Measurements from ENCODE around the gene PLCH1. TPM values are rescaled to one million over a fixed set of nuclear protein-coding genes. Genes with fewer than 3 reads are reported as not detected.

Gene PLCH1
- total RNA-seq, 1 donor from 2014 or later: 0.25 TPM

DNA sequence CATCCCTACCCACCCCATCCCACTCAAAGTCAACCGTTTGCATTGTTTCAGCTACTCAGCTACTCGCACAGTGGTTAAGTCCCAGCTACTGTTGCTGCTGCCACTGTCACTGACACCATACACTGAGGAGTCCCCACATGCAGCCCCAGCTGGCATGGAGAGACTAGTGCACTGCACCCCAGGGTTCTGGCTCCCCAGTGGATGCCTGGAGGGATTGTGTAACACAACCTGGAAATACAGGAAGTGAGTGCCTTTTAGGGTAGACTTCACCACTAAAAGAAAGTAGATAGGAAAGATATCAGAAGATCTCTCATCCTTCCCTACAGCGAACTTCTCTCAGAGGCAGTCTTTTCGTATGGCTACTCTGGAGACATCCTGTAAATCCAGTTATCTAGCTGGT is 282.2 kb downstream of the PLCH1 start:
- no peaks in the 10 kb centered on the region for H3K9me3 ChIP-seq
- H3K4me1 ChIP-seq: no peaks in the 10 kb centered on the region
- H3K4me3 ChIP-seq: no peak overlapping the region
- DNase-seq (ENCODE audit: extremely low spot score in 2 of 2): no peak
- no peaks in the 10 kb centered on the region for H3K36me3 ChIP-seq
- TF ChIP-seq POLR2A (IDR thresholded peaks at IDR 0.05): no peak
- TF ChIP-seq, protein P1, sequence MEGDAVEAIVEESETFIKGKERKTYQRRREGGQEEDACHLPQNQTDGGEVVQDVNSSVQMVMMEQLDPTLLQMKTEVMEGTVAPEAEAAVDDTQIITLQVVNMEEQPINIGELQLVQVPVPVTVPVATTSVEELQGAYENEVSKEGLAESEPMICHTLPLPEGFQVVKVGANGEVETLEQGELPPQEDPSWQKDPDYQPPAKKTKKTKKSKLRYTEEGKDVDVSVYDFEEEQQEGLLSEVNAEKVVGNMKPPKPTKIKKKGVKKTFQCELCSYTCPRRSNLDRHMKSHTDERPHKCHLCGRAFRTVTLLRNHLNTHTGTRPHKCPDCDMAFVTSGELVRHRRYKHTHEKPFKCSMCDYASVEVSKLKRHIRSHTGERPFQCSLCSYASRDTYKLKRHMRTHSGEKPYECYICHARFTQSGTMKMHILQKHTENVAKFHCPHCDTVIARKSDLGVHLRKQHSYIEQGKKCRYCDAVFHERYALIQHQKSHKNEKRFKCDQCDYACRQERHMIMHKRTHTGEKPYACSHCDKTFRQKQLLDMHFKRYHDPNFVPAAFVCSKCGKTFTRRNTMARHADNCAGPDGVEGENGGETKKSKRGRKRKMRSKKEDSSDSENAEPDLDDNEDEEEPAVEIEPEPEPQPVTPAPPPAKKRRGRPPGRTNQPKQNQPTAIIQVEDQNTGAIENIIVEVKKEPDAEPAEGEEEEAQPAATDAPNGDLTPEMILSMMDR (IDR thresholded peaks at IDR 0.05): no peak
- TF ChIP-seq POLR2AphosphoS5 (IDR thresholded peaks at IDR 0.05; ENCODE audit: insufficient read depth in 1 of 2, low read depth in 1 of 2): no peak
- H3K27me3 ChIP-seq: no peaks in the 10 kb centered on the region
- intact Hi-C loops (cut with DNase I): no loop called here
- H3K27ac ChIP-seq: no peak overlapping the region

DNA sequence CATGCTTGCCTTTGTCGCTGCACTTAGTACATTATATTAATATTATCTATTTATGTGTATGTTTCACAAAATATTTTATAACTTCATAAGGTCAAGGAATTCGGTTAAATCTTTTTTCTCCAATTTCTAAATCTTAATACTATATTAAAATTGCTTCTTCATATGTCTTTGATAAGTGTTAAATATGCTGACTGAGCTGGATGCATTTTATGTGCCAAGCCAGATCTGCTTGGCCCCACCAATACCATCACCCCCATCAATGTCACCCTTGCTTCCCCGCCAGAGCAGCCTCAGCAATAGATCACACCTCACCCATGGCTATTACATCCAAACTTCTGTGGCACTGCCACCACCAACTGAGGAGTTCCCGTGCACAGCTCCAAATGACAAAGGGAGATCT is 287.3 kb downstream of the PLCH1 start:
- Histone ChIP-seq H3K9me3 (no peaks in the 10 kb centered on the region), H3K27me3 (no peaks in the 10 kb centered on the region), H3K4me1 (no peaks in the 10 kb centered on the region), H3K4me3 (no peak overlapping the region), H3K36me3 (no peaks in the 10 kb centered on the region), H3K27ac (no peak overlapping the region)
- intact Hi-C loops (cut with DNase I): no loop called here
- TF ChIP-seq, protein P1 (IDR thresholded peaks at IDR 0.05): no peak
- TF ChIP-seq POLR2A (IDR thresholded peaks at IDR 0.05): no peak
- no peak for TF ChIP-seq POLR2AphosphoS5 (IDR thresholded peaks at IDR 0.05; ENCODE audit: insufficient read depth in 1 of 2, low read depth in 1 of 2)
- DNase-seq (ENCODE audit: extremely low spot score in 2 of 2): no peak

DNA sequence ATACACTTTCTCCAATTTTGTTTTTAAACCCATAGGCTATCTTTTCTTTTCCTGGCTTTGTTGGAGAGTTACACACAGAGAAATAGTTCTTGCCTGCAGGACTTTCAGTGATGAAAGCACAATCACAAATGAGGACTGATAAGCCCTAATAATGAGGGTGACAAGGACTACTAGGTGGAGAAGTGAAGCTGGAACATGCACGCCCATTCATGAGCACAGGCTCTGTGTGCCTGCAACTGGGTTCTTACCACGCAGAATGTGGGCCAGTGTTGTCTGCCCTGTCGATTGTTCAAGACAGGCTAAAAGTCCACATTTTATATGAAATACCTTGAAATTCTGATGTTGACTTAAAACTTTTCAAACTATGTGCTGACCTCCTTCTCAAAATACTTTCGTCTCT is 289.1 kb downstream of the PLCH1 start:
- Histone ChIP-seq H3K27ac (no peak overlapping the region), H3K36me3 (no peaks in the 10 kb centered on the region), H3K9me3 (no peaks in the 10 kb centered on the region), H3K27me3 (no peaks in the 10 kb centered on the region), H3K4me1 (no peaks in the 10 kb centered on the region), H3K4me3 (no peak overlapping the region)
- DNase-seq (ENCODE audit: extremely low spot score in 2 of 2): no peak
- intact Hi-C loops (cut with DNase I): no loop called here
- TF ChIP-seq POLR2A (IDR thresholded peaks at IDR 0.05) (no peak), POLR2AphosphoS5 (IDR thresholded peaks at IDR 0.05; ENCODE audit: insufficient read depth in 1 of 2, low read depth in 1 of 2) (no peak)
- TF ChIP-seq, protein P1 (IDR thresholded peaks at IDR 0.05): no peak

DNA sequence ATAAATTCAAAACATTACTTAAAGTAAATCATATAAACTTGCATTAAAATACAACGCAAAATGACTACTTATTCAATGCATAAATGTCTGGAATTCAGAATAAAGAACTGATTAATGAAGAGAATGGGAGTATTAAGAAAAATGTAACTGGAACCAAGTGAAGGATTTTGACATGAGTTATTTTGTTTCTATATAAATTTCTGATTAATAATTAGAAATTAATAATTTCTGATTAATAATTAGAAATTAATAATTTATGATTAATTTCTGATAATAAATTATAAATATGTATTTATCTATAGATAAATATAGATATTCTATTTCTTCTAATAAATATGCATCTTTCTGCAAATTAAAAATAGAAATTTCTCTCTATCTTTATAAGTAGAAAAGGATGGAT is 291.4 kb downstream of the PLCH1 start:
- Histone ChIP-seq H3K9me3 (no peaks in the 10 kb centered on the region), H3K27me3 (no peaks in the 10 kb centered on the region), H3K4me3 (no peak overlapping the region), H3K4me1 (no peaks in the 10 kb centered on the region), H3K36me3 (no peaks in the 10 kb centered on the region), H3K27ac (no peak overlapping the region)
- no peak for TF ChIP-seq POLR2A (IDR thresholded peaks at IDR 0.05)
- no peak for DNase-seq (ENCODE audit: extremely low spot score in 2 of 2)
- intact Hi-C loops (cut with DNase I): no loop called here

DNA sequence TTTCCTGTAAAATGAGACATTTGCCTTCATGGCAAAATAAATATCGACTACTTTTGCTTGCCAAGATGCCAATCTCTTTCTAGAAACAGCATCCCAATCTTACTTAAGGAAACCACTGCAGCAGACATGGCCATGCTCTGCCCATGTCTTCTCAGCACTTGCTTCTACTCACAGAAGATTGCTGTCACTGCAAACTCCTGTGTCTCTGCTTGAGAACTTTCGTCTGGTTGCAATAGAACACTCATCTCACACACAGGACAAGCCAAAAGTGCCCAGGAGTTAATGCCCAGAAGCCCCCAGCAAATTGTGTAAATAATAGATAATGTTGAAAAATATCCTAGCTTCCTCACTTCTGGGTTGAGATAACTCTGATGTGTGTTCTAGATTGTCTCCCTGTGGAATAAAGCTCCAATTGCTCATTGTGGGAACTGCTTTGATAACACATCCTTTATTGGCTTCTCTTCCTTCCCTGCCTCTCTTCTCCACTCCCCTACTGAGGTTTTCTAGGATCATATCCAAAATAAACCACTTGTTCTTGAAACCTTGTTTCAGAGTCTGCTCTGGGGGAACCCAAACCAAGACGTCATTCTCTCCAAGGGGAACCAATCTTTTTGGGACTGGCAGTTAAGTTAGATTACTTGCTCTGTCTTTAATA is 295.1 kb downstream of the PLCH1 start:
- no peak overlapping the region for H3K4me3 ChIP-seq
- H3K36me3 ChIP-seq: no peaks in the 10 kb centered on the region
- no peaks in the 10 kb centered on the region for H3K9me3 ChIP-seq
- no peaks in the 10 kb centered on the region for H3K4me1 ChIP-seq
- no peaks in the 10 kb centered on the region for H3K27me3 ChIP-seq
- intact Hi-C loops (cut with DNase I): no loop called here
- TF ChIP-seq POLR2AphosphoS5 (IDR thresholded peaks at IDR 0.05; ENCODE audit: insufficient read depth in 1 of 2, low read depth in 1 of 2): no peak
- TF ChIP-seq POLR2A (IDR thresholded peaks at IDR 0.05): no peak
- TF ChIP-seq, protein P1 (IDR thresholded peaks at IDR 0.05): no peak
- DNase-seq (ENCODE audit: extremely low spot score in 2 of 2): no peak
- H3K27ac ChIP-seq: no peak overlapping the region
